WTC11 (cell line): ENCODE results near the gene DYRK1A. TPM values are rescaled to one million over a fixed set of nuclear protein-coding genes. Genes with fewer than 3 reads are reported as not detected.

Experiments
- ATAC-seq: fragments of 200-7000 bp; cut with Tn5 transposase; 2 replicates; pipeline ENCODE4 v1.10.0; 2021; ENCODE audit warnings: mild to moderate bottlenecking, moderate library complexity
- CTCF ChIA-PET: fragments of 300-600 bp; sonication (Branson Sonifier 250); formaldehyde crosslinking; loops from one replicate; lab custom pipeline; 2021; ENCODE audit warnings: antibody characterized with exemption; lab: Charles Lee
- POLR2A ChIA-PET: fragments of 350-600 bp; sonication (Branson Sonifier 250); formaldehyde crosslinking; loops from one replicate; lab custom pipeline; 2021; ENCODE audit warnings: antibody characterized with exemption; lab: Charles Lee
- DNase-seq: peaks from one replicate; pipeline ENCODE4 v3.0.0; 2021; ENCODE audit warnings: low spot score
- H3K27ac Mint-ChIP-seq: 2 replicates; pipeline ENCODE4 v1.8.0; 2021; ENCODE audit warnings: mixed read lengths
- H3K27me3 Mint-ChIP-seq: 2 replicates; pipeline ENCODE4 v1.8.0; 2021; ENCODE audit warnings: low read depth, mild to moderate bottlenecking, moderate library complexity, mixed read lengths
- H3K36me3 Mint-ChIP-seq: 2 replicates; pipeline ENCODE4 v1.8.0; 2021; ENCODE audit warnings: mixed read lengths
- H3K4me1 Mint-ChIP-seq: 2 replicates; pipeline ENCODE4 v1.8.0; 2022; ENCODE audit warnings: mixed read lengths
- H3K4me3 Mint-ChIP-seq: 2 replicates; pipeline ENCODE4 v1.8.0; 2021; ENCODE audit warnings: mild to moderate bottlenecking, moderate library complexity, mixed read lengths
- H3K9me3 Mint-ChIP-seq: 2 replicates; pipeline ENCODE4 v1.8.0; 2021; ENCODE audit warnings: mixed read lengths
- ATF1 ChIP-seq: sonication (generic); formaldehyde crosslinking; IDR thresholded peaks from 2 replicates; pipeline ENCODE4 v1.8.1; 2023; ENCODE audit warnings: mild to moderate bottlenecking, moderate library complexity, missing genetic modification reagents
- GABPB1 ChIP-seq: sonication (generic); formaldehyde crosslinking; IDR thresholded peaks from 2 replicates; pipeline ENCODE4 v1.8.1; 2023; ENCODE audit warnings: mild to moderate bottlenecking, missing genetic modification reagents
- HMGA2 ChIP-seq: fragments of 250-450 bp; sonication (Bioruptor Pico); IDR thresholded peaks from 2 replicates; pipeline ENCODE4 v1.4.0; 2021; ENCODE audit warnings: mild to moderate bottlenecking, moderate library complexity
- MXD4 ChIP-seq: fragments of 250-450 bp; sonication (Bioruptor Pico); IDR thresholded peaks from 2 replicates; pipeline ENCODE4 v1.8.0; 2021; ENCODE audit warnings: mild to moderate bottlenecking, moderate library complexity, borderline replicate concordance
- NR1H2 ChIP-seq: sonication (generic); formaldehyde crosslinking; IDR thresholded peaks from 2 replicates; pipeline ENCODE4 v1.9.0; 2021; ENCODE audit warnings: mild to moderate bottlenecking, moderate library complexity, missing genetic modification reagents
- NR3C1 ChIP-seq: sonication (generic); formaldehyde crosslinking; conservative IDR thresholded peaks from 2 replicates; pipeline ENCODE4 v1.8.1; 2023; ENCODE audit warnings: low read depth, mild to moderate bottlenecking, missing genetic modification reagents
- SMAD3 ChIP-seq: sonication (generic); formaldehyde crosslinking; IDR thresholded peaks from 2 replicates; pipeline ENCODE4 v1.8.0; 2022; ENCODE audit warnings: missing genetic modification reagents, mild to moderate bottlenecking, borderline replicate concordance
- SP1 ChIP-seq: sonication (generic); formaldehyde crosslinking; conservative IDR thresholded peaks from 2 replicates; pipeline ENCODE4 v1.8.1; 2022; ENCODE audit warnings: missing genetic modification reagents
- TCF7 ChIP-seq: sonication (generic); formaldehyde crosslinking; IDR thresholded peaks from 2 replicates; pipeline ENCODE4 v1.8.0; 2022; ENCODE audit warnings: mild to moderate bottlenecking, low read depth, missing genetic modification reagents, moderate library complexity
- ZNF138 ChIP-seq: sonication (generic); formaldehyde crosslinking; conservative IDR thresholded peaks from 2 replicates; pipeline ENCODE4 v1.8.1; 2022; ENCODE audit warnings: mild to moderate bottlenecking, moderate library complexity, missing genetic modification reagents
- ZNF232 ChIP-seq: sonication (generic); formaldehyde crosslinking; IDR thresholded peaks from 2 replicates; pipeline ENCODE4 v1.8.0; 2022; ENCODE audit warnings: mild to moderate bottlenecking, missing genetic modification reagents
- ZNF671 ChIP-seq: fragments of 250-450 bp; sonication (Bioruptor Pico); IDR thresholded peaks from 2 replicates; pipeline ENCODE4 v1.8.0; 2021; ENCODE audit warnings: mild to moderate bottlenecking
- total RNA-seq: library from RNA; stranded (reverse); gene quantifications from 3 replicates; pipeline ENCODE4 v1.2.3, GENCODE V29; 2021
- TF ChIP-seq, protein P1 (sequence below): sonication (generic); formaldehyde crosslinking; IDR thresholded peaks from 2 replicates; pipeline ENCODE4 v1.8.1; 2022; ENCODE audit warnings: mild to moderate bottlenecking, missing genetic modification reagents, moderate library complexity, borderline replicate concordance
- TF ChIP-seq, protein P2 (sequence below): sonication (generic); formaldehyde crosslinking; IDR thresholded peaks from 2 replicates; pipeline ENCODE4 v1.8.0; 2022; ENCODE audit warnings: missing genetic modification reagents
- TF ChIP-seq, protein P3 (sequence below): sonication (generic); formaldehyde crosslinking; IDR thresholded peaks from 2 replicates; pipeline ENCODE4 v1.8.1; 2022; ENCODE audit warnings: missing genetic modification reagents, borderline replicate concordance
- TF ChIP-seq, protein P4 (sequence below): fragments of 250-450 bp; sonication (Bioruptor Pico); IDR thresholded peaks from 2 replicates; pipeline ENCODE4 v1.9.0; 2021; ENCODE audit warnings: mild to moderate bottlenecking, borderline replicate concordance

DYRK1A gene
- total RNA-seq, 1 experiment from 2014 or later, result 56.5 TPM

DNA sequence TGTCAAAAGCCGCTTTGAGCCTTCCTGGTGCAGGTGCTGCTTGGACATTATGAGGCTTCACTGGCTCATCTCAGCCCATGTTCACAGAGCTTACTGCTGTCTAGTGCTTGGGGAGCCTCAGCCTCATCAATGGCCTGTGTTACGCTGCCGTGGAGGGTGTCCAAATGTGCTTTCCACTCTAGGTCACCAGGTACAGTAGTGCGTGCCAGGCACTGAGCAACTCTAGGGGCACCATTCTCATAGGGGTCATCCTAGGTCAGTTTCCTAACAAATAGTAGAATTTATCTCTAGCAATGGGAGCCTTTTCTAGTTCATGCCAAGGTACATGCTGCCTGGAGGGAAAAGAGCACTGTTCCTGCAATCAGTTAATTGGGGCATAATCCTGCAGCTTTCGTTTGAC lies 193.8 kb downstream of the DYRK1A start (continued):
- no peak for TF ChIP-seq NR3C1 (CRISPR knock-in tag)

DNA sequence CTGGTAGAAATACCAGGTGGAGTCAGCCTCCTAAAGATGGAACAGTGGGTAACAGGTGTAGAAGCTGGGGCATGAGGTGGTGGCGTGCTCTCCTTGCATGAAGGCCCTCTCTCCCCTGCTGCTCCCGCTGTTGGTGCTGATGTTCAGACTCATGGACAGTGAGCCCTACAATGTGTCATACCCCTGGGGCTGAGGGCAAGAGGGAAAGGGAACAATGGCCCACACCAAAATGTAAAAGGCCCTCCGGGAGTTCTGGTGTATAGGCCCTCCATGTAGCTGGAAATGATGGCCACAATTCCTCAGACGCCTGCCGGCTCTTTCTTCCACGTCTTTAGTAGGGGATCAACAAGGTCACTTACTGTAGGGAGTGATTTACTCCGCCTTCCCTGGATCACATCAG lies 194.9 kb downstream of the DYRK1A start:
- peaks cover 25% of the 10 kb centered on the region for H3K27me3 Mint-ChIP-seq
- no peak for TF ChIP-seq NR3C1 (CRISPR knock-in tag)
- TF ChIP-seq TCF7 (CRISPR knock-in tag), result no peak
- TF ChIP-seq, protein P1, sequence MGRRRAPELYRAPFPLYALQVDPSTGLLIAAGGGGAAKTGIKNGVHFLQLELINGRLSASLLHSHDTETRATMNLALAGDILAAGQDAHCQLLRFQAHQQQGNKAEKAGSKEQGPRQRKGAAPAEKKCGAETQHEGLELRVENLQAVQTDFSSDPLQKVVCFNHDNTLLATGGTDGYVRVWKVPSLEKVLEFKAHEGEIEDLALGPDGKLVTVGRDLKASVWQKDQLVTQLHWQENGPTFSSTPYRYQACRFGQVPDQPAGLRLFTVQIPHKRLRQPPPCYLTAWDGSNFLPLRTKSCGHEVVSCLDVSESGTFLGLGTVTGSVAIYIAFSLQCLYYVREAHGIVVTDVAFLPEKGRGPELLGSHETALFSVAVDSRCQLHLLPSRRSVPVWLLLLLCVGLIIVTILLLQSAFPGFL (CRISPR knock-in tag), result no peak
- TF ChIP-seq ATF1 (CRISPR knock-in tag), result no peak
- no peak for TF ChIP-seq MXD4 (CRISPR knock-in tag)
- no peak for TF ChIP-seq ZNF671
- TF ChIP-seq HMGA2, result no peak
- no peak for TF ChIP-seq GABPB1 (CRISPR knock-in tag)
- TF ChIP-seq SP1 (CRISPR knock-in tag), result no peak
- TF ChIP-seq, protein P2, sequence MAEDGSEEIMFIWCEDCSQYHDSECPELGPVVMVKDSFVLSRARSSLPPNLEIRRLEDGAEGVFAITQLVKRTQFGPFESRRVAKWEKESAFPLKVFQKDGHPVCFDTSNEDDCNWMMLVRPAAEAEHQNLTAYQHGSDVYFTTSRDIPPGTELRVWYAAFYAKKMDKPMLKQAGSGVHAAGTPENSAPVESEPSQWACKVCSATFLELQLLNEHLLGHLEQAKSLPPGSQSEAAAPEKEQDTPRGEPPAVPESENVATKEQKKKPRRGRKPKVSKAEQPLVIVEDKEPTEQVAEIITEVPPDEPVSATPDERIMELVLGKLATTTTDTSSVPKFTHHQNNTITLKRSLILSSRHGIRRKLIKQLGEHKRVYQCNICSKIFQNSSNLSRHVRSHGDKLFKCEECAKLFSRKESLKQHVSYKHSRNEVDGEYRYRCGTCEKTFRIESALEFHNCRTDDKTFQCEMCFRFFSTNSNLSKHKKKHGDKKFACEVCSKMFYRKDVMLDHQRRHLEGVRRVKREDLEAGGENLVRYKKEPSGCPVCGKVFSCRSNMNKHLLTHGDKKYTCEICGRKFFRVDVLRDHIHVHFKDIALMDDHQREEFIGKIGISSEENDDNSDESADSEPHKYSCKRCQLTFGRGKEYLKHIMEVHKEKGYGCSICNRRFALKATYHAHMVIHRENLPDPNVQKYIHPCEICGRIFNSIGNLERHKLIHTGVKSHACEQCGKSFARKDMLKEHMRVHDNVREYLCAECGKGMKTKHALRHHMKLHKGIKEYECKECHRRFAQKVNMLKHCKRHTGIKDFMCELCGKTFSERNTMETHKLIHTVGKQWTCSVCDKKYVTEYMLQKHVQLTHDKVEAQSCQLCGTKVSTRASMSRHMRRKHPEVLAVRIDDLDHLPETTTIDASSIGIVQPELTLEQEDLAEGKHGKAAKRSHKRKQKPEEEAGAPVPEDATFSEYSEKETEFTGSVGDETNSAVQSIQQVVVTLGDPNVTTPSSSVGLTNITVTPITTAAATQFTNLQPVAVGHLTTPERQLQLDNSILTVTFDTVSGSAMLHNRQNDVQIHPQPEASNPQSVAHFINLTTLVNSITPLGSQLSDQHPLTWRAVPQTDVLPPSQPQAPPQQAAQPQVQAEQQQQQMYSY, result no peak
- no peak for TF ChIP-seq ZNF138
- TF ChIP-seq, protein P3, sequence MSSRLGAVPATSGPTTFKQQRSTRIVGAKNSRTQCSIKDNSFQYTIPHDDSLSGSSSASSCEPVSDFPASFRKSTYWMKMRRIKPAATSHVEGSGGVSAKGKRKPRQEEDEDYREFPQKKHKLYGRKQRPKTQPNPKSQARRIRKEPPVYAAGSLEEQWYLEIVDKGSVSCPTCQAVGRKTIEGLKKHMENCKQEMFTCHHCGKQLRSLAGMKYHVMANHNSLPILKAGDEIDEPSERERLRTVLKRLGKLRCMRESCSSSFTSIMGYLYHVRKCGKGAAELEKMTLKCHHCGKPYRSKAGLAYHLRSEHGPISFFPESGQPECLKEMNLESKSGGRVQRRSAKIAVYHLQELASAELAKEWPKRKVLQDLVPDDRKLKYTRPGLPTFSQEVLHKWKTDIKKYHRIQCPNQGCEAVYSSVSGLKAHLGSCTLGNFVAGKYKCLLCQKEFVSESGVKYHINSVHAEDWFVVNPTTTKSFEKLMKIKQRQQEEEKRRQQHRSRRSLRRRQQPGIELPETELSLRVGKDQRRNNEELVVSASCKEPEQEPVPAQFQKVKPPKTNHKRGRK, result no peak
- ChIA-PET POLR2A (no interaction called here), CTCF (no interaction called here)
- H3K9me3 Mint-ChIP-seq, result peaks cover 9% of the 10 kb centered on the region
- ATAC-seq (no peak), DNase-seq (no peak)
- H3K4me1 Mint-ChIP-seq, result peaks cover 23% of the 10 kb centered on the region
- no peak overlapping the region for H3K4me3 Mint-ChIP-seq
- no peak overlapping the region for H3K27ac Mint-ChIP-seq
- H3K36me3 Mint-ChIP-seq, result no peaks in the 10 kb centered on the region

DNA sequence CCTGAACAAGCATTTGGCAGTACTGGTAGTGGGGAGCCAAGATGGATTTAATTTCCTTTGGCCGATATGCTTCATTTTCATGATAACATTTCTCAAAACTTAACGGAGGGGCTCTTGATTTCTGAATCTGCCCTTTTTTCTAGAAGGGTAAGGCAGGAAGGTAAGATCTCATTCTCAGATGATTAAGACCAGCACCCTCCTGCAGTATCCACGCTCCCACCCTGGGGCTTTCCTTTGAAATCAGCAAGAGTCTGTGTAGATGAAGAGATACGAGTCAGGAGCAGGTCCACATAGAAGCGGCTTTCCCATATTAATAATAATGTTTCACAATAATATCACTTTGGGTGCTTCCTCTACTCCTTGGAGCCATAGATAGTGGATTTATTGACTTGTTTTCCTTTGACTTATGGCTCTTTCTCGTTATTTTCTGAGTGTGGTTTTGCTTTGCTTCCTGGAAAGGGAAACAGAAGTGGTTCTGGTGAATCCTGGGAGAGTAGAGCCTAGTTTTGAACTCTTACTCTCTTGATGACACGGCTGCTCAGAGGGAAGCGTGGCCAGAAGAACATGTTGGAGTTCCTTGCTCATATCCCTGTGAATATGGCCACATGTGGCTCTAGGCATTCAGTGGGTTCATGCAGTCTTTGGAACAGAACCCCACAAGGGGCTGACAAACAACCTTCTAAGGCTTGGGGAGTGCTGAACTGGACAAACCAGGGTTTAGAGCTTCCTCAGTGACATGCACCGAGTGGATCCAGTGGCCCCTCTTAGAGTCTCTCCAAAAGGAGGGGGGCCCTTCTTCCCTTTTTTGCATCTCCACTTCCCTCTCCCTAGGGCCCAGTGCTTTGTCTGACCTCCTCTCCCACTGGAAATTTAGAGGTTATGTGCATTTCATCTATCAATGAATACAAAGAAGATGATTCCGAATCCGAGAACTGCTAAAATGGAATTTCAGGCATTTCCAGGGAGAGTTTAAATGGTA lies 195.7 kb downstream of the DYRK1A start:
- DNase-seq (no peak), ATAC-seq (no peak)
- POLR2A ChIA-PET, result no interaction called here
- peaks cover 9% of the 10 kb centered on the region for H3K9me3 Mint-ChIP-seq
- CTCF ChIA-PET, result interaction anchor here (1.6 to 2.1 kb wide), 3 partner anchors 11 to 138 kb away, joined by 6 to 9 read pairs (median 7); no protein-coding TSS in a partner anchor
- TF ChIP-seq, protein P4, sequence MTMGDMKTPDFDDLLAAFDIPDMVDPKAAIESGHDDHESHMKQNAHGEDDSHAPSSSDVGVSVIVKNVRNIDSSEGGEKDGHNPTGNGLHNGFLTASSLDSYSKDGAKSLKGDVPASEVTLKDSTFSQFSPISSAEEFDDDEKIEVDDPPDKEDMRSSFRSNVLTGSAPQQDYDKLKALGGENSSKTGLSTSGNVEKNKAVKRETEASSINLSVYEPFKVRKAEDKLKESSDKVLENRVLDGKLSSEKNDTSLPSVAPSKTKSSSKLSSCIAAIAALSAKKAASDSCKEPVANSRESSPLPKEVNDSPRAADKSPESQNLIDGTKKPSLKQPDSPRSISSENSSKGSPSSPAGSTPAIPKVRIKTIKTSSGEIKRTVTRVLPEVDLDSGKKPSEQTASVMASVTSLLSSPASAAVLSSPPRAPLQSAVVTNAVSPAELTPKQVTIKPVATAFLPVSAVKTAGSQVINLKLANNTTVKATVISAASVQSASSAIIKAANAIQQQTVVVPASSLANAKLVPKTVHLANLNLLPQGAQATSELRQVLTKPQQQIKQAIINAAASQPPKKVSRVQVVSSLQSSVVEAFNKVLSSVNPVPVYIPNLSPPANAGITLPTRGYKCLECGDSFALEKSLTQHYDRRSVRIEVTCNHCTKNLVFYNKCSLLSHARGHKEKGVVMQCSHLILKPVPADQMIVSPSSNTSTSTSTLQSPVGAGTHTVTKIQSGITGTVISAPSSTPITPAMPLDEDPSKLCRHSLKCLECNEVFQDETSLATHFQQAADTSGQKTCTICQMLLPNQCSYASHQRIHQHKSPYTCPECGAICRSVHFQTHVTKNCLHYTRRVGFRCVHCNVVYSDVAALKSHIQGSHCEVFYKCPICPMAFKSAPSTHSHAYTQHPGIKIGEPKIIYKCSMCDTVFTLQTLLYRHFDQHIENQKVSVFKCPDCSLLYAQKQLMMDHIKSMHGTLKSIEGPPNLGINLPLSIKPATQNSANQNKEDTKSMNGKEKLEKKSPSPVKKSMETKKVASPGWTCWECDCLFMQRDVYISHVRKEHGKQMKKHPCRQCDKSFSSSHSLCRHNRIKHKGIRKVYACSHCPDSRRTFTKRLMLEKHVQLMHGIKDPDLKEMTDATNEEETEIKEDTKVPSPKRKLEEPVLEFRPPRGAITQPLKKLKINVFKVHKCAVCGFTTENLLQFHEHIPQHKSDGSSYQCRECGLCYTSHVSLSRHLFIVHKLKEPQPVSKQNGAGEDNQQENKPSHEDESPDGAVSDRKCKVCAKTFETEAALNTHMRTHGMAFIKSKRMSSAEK (CRISPR knock-in tag), result no peak
- TF ChIP-seq SMAD3 (no peak), ZNF232 (CRISPR knock-in tag) (no peak), NR1H2 (CRISPR knock-in tag) (no peak)
- TF ChIP-seq, all 79 proteins: peak for 0
- H3K27me3 Mint-ChIP-seq, result peaks cover 27% of the 10 kb centered on the region
- H3K4me3 Mint-ChIP-seq, result no peak overlapping the region
- H3K4me1 Mint-ChIP-seq, result peaks cover 23% of the 10 kb centered on the region
- H3K36me3 Mint-ChIP-seq, result no peaks in the 10 kb centered on the region
- H3K27ac Mint-ChIP-seq, result no peak overlapping the region
